K562 (cell line): ENCODE data around the gene BNIPL. TPM values are rescaled to one million over a fixed set of nuclear protein-coding genes. Genes with fewer than 3 reads are reported as not detected.

Source experiments
- ATF3 ChIP-seq, 2 experiments: fragments of 450-650 bp in 1 of 2; sonication (generic) in 1 of 2; formaldehyde crosslinking in 1 of 2; IDR thresholded peaks in 1 of 2; conservative IDR thresholded peaks in 1 of 2; 2 replicates each; pipeline versions ENCODE4 v1.6.1 to v1.8.1; 2016 to 2023; ENCODE audit warnings: mild to moderate bottlenecking in 2 of 2, moderate library complexity in 2 of 2, inconsistent platforms in 1 of 2, missing genetic modification reagents in 1 of 2
- E2F1 ChIP-seq: sonication (generic); formaldehyde crosslinking; IDR thresholded peaks from 2 replicates; pipeline ENCODE4 v1.8.1; 2023; ENCODE audit warnings: mild to moderate bottlenecking, missing genetic modification reagents, moderate library complexity
- GTF2E2 ChIP-seq: fragments of 200-800 bp; sonication (Bioruptor generic); IDR thresholded peaks from 2 replicates; pipeline ENCODE4 v1.6.1; 2016; ENCODE audit warnings: missing genetic modification characterization, missing compliant biosample characterization
- JUN ChIP-seq, 2 experiments: sonication (generic) in 1 of 2; formaldehyde crosslinking in 1 of 2; IDR thresholded peaks; 2 replicates each; pipeline versions ENCODE4 v1.6.1 to v1.8.0; 2012 to 2022; ENCODE audit warnings: borderline replicate concordance in 2 of 2, mild to moderate bottlenecking in 2 of 2, improper control_type of control experiment in 1 of 2, low read depth in 1 of 2, low read length in 1 of 2, missing genetic modification reagents in 1 of 2
- polyA plus RNA-seq, 8 experiments: library from polyadenylated mRNA; depleted of rRNA in 4 of 8; stranded (reverse) in 5 of 8; unstranded in 3 of 8; fragments of >200 nt; fragmentation: Nextera tagmentation in 2 of 8; fragmentation: Illumina TruSeq in 1 of 8; extraction: Ambion mirVana in 2 of 8; extraction: Trizol in 1 of 8; gene quantifications; 2 replicates each; pipeline versions ENCODE4 v1.2.1 to v1.2.3, GENCODE V29; 2011 to 2014; ENCODE audit warnings: inconsistent platforms in 1 of 8, missing spikeins in 1 of 8
- total RNA-seq, 7 experiments: library from RNA; depleted of rRNA in 6 of 7; stranded (reverse); fragments of >200 nt in 6 of 7; fragmentation: Illumina TruSeq in 2 of 7; extraction: Trizol in 2 of 7; gene quantifications; 2 replicates each; pipeline versions ENCODE4 v1.2.1 to v1.2.3, GENCODE V29; 2011 to 2021; ENCODE audit warnings: low replicate concordance in 1 of 7
- TF ChIP-seq, protein P1 (sequence below): fragments of 450-650 bp; formaldehyde crosslinking; IDR thresholded peaks from 2 replicates; pipeline ENCODE4 v1.4.0; 2022; ENCODE audit warnings: mild to moderate bottlenecking, moderate library complexity

Gene BNIPL
- total and polyA plus RNA-seq, 9 of the 15 experiments (the other 6 are each of a cell fraction or from before 2014, with no cell fraction given), result 0.08 to 1.4 (median 0.68) TPM

- TF ChIP-seq JUN (IDR thresholded peaks at IDR 0.05; ENCODE audit: borderline replicate concordance, low read depth, low read length) (no peak), JUN (CRISPR knock-in tag; IDR thresholded peaks at IDR 0.05; ENCODE audit: borderline replicate concordance) (no peak), E2F1 (CRISPR knock-in tag) (no peak), GTF2E2 (tag) (peak; percentile 37; the same call in 1 of the 2 replicates), ATF3 (IDR thresholded peaks at IDR 0.05) (peak; percentile 94), ATF3 (CRISPR knock-in tag; conservative IDR thresholded peaks at IDR 0.05) (no peak)
- TF ChIP-seq, protein P1, sequence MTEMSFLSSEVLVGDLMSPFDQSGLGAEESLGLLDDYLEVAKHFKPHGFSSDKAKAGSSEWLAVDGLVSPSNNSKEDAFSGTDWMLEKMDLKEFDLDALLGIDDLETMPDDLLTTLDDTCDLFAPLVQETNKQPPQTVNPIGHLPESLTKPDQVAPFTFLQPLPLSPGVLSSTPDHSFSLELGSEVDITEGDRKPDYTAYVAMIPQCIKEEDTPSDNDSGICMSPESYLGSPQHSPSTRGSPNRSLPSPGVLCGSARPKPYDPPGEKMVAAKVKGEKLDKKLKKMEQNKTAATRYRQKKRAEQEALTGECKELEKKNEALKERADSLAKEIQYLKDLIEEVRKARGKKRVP, result peak; percentile 37; the same call in 1 of the 2 replicates
- TF ChIP-seq, all 486 proteins: peak for 13
Observed at GRCh38 chr1:151000408-151000807, 36.0 kb upstream of the BNIPL start (continued).
